WTC11 (cell line): ENCODE data around the gene ARHGEF12. TPM values are rescaled to one million over a fixed set of nuclear protein-coding genes. Genes with fewer than 3 reads are reported as not detected.

Experiments
- ATAC-seq: fragments of 200-7000 bp; cut with Tn5 transposase; 2 replicates; pipeline ENCODE4 v1.10.0; 2021; ENCODE audit warnings: mild to moderate bottlenecking, moderate library complexity
- CTCF ChIA-PET: fragments of 300-600 bp; sonication (Branson Sonifier 250); formaldehyde crosslinking; loops from one replicate; lab custom pipeline; 2021; ENCODE audit warnings: antibody characterized with exemption; lab: Charles Lee
- POLR2A ChIA-PET: fragments of 350-600 bp; sonication (Branson Sonifier 250); formaldehyde crosslinking; loops from one replicate; lab custom pipeline; 2021; ENCODE audit warnings: antibody characterized with exemption; lab: Charles Lee
- DNase-seq: peaks from one replicate; pipeline ENCODE4 v3.0.0; 2021; ENCODE audit warnings: low spot score
- H3K27ac Mint-ChIP-seq: 2 replicates; pipeline ENCODE4 v1.8.0; 2021; ENCODE audit warnings: mixed read lengths
- H3K27me3 Mint-ChIP-seq: 2 replicates; pipeline ENCODE4 v1.8.0; 2021; ENCODE audit warnings: low read depth, mild to moderate bottlenecking, moderate library complexity, mixed read lengths
- H3K36me3 Mint-ChIP-seq: 2 replicates; pipeline ENCODE4 v1.8.0; 2021; ENCODE audit warnings: mixed read lengths
- H3K4me1 Mint-ChIP-seq: 2 replicates; pipeline ENCODE4 v1.8.0; 2022; ENCODE audit warnings: mixed read lengths
- H3K4me3 Mint-ChIP-seq: 2 replicates; pipeline ENCODE4 v1.8.0; 2021; ENCODE audit warnings: mild to moderate bottlenecking, moderate library complexity, mixed read lengths
- H3K9me3 Mint-ChIP-seq: 2 replicates; pipeline ENCODE4 v1.8.0; 2021; ENCODE audit warnings: mixed read lengths
- AFF4 ChIP-seq: sonication (generic); formaldehyde crosslinking; IDR thresholded peaks from 2 replicates; pipeline ENCODE4 v1.8.1; 2023; ENCODE audit warnings: mild to moderate bottlenecking, missing genetic modification reagents, borderline replicate concordance
- EMX1 ChIP-seq: fragments of 250-450 bp; sonication (Bioruptor Pico); IDR thresholded peaks from 2 replicates; pipeline ENCODE4 v1.8.0; 2021; ENCODE audit warnings: mild to moderate bottlenecking
- FOXP4 ChIP-seq: sonication (generic); formaldehyde crosslinking; IDR thresholded peaks from 2 replicates; pipeline ENCODE4 v1.8.0; 2022; ENCODE audit warnings: mild to moderate bottlenecking, missing genetic modification reagents
- GABPB1 ChIP-seq: sonication (generic); formaldehyde crosslinking; IDR thresholded peaks from 2 replicates; pipeline ENCODE4 v1.8.1; 2023; ENCODE audit warnings: mild to moderate bottlenecking, missing genetic modification reagents
- GTF2I ChIP-seq: fragments of 250-450 bp; sonication (Bioruptor Pico); conservative IDR thresholded peaks from 2 replicates; pipeline ENCODE4 v1.4.0; 2021; ENCODE audit warnings: mild to moderate bottlenecking
- NFE2L1 ChIP-seq: sonication (generic); formaldehyde crosslinking; IDR thresholded peaks from 2 replicates; pipeline ENCODE4 v1.8.1; 2023; ENCODE audit warnings: missing genetic modification reagents
- RORB ChIP-seq: fragments of 250-450 bp; sonication (Bioruptor Pico); IDR thresholded peaks from 2 replicates; pipeline ENCODE4 v1.9.0; 2021; ENCODE audit warnings: mild to moderate bottlenecking
- SMAD4 ChIP-seq: sonication (generic); formaldehyde crosslinking; IDR thresholded peaks from 2 replicates; pipeline ENCODE4 v1.8.0; 2022; ENCODE audit warnings: mild to moderate bottlenecking, missing genetic modification reagents
- ZNF121 ChIP-seq: sonication (generic); formaldehyde crosslinking; IDR thresholded peaks from 2 replicates; pipeline ENCODE4 v1.8.0; 2023; ENCODE audit warnings: missing genetic modification reagents
- ZNF232 ChIP-seq: sonication (generic); formaldehyde crosslinking; IDR thresholded peaks from 2 replicates; pipeline ENCODE4 v1.8.0; 2022; ENCODE audit warnings: mild to moderate bottlenecking, missing genetic modification reagents
- ZNF396 ChIP-seq: fragments of 250-450 bp; sonication (Bioruptor Pico); IDR thresholded peaks from 2 replicates; pipeline ENCODE4 v1.8.0; 2021; ENCODE audit warnings: mild to moderate bottlenecking, moderate library complexity, borderline replicate concordance
- ZNF512 ChIP-seq: sonication (generic); formaldehyde crosslinking; IDR thresholded peaks from 2 replicates; pipeline ENCODE4 v1.8.1; 2022; ENCODE audit warnings: missing genetic modification reagents, borderline replicate concordance
- total RNA-seq: library from RNA; stranded (reverse); gene quantifications from 3 replicates; pipeline ENCODE4 v1.2.3, GENCODE V29; 2021
- TF ChIP-seq, protein P1 (sequence below): fragments of 250-450 bp; sonication (Bioruptor Pico); IDR thresholded peaks from 2 replicates; pipeline ENCODE4 v1.9.0; 2021; ENCODE audit warnings: mild to moderate bottlenecking, borderline replicate concordance
- TF ChIP-seq, protein P2 (sequence below): fragments of 250-450 bp; sonication (Bioruptor Pico); IDR thresholded peaks from 2 replicates; pipeline ENCODE4 v2.1.2; 2022; ENCODE audit warnings: mild to moderate bottlenecking, moderate library complexity

Gene ARHGEF12
- total RNA-seq, 1 experiment from 2014 or later, result 35.8 TPM

GRCh38 chr11:120298461-120298860 is 37.8 kb upstream of the ARHGEF12 start (continued):
- no peak for TF ChIP-seq FOXP4 (CRISPR knock-in tag)
- TF ChIP-seq EMX1, result no peak
- no peak for TF ChIP-seq ZNF512 (CRISPR knock-in tag)
- TF ChIP-seq, protein P1, sequence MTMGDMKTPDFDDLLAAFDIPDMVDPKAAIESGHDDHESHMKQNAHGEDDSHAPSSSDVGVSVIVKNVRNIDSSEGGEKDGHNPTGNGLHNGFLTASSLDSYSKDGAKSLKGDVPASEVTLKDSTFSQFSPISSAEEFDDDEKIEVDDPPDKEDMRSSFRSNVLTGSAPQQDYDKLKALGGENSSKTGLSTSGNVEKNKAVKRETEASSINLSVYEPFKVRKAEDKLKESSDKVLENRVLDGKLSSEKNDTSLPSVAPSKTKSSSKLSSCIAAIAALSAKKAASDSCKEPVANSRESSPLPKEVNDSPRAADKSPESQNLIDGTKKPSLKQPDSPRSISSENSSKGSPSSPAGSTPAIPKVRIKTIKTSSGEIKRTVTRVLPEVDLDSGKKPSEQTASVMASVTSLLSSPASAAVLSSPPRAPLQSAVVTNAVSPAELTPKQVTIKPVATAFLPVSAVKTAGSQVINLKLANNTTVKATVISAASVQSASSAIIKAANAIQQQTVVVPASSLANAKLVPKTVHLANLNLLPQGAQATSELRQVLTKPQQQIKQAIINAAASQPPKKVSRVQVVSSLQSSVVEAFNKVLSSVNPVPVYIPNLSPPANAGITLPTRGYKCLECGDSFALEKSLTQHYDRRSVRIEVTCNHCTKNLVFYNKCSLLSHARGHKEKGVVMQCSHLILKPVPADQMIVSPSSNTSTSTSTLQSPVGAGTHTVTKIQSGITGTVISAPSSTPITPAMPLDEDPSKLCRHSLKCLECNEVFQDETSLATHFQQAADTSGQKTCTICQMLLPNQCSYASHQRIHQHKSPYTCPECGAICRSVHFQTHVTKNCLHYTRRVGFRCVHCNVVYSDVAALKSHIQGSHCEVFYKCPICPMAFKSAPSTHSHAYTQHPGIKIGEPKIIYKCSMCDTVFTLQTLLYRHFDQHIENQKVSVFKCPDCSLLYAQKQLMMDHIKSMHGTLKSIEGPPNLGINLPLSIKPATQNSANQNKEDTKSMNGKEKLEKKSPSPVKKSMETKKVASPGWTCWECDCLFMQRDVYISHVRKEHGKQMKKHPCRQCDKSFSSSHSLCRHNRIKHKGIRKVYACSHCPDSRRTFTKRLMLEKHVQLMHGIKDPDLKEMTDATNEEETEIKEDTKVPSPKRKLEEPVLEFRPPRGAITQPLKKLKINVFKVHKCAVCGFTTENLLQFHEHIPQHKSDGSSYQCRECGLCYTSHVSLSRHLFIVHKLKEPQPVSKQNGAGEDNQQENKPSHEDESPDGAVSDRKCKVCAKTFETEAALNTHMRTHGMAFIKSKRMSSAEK (CRISPR knock-in tag), result no peak
- TF ChIP-seq, all 79 proteins: peak for 0

DNA sequence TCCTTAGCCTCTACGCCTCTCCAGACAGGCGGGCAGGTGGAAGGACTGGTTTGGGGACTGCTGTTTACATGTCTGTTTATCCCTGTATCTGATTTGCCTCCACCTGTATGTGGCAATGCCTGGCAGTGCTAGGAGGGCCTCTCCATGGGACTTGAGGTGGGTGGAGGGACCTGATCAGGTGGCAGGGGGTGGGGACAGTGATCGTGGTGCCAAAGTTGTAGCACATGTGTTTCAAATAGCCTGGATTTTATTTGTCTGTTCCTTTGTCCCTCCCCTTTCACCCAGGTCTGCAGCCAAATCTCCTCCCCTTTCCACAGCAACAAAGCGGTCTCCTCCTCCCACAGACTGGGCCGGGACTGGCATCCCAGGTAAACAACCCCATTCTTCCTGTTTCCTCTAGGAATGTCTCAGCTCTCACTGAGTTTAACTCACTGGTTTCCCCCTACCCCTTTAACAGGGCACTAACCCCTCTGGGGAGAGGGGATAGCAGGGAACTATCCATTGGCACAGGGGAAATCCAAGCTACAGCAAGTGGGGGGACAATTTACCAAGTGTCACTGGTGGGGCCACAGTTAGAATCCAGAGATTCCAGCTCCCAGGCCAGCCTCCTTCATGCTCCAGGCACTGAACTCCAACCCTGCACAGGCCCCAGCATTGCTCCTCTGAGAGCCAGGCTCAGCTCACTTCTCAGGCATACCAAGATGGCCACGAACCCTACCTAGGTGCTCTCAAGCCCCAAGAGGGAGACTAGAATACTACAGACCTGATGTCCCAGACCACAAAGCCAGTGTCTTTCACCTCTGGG is 34.0 kb upstream of the ARHGEF12 start:
- no peak for DNase-seq
- no peak for ATAC-seq
- Mint-ChIP-seq H3K4me3 (no peak overlapping the region), H3K27me3 (peaks cover 8% of the 10 kb centered on the region), H3K9me3 (no peaks in the 10 kb centered on the region), H3K4me1 (peaks cover 21% of the 10 kb centered on the region), H3K36me3 (no peaks in the 10 kb centered on the region), H3K27ac (no peak overlapping the region)
- TF ChIP-seq RORB (CRISPR knock-in tag) (no peak), GTF2I (CRISPR knock-in tag) (no peak), SMAD4 (CRISPR knock-in tag) (no peak), GABPB1 (no peak), AFF4 (no peak), ZNF396 (CRISPR knock-in tag) (no peak), NFE2L1 (CRISPR knock-in tag) (no peak), ZNF232 (CRISPR knock-in tag) (no peak), ZNF121 (CRISPR knock-in tag) (no peak)
- TF ChIP-seq, protein P2, sequence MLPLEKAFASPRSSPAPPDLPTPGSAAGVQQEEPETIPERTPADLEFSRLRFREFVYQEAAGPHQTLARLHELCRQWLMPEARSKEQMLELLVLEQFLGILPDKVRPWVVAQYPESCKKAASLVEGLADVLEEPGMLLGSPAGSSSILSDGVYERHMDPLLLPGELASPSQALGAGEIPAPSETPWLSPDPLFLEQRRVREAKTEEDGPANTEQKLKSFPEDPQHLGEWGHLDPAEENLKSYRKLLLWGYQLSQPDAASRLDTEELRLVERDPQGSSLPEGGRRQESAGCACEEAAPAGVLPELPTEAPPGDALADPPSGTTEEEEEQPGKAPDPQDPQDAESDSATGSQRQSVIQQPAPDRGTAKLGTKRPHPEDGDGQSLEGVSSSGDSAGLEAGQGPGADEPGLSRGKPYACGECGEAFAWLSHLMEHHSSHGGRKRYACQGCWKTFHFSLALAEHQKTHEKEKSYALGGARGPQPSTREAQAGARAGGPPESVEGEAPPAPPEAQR (CRISPR knock-in tag), result no peak
- POLR2A ChIA-PET, result interaction anchor here (0.8 to 2.0 kb wide), 3 partner anchors 55 to 184 kb away, joined by 3 to 14 read pairs (median 5); no protein-coding TSS in a partner anchor
- CTCF ChIA-PET, result interaction anchor here (0.6 to 17.0 kb wide), 46 partner anchors 8 to 921 kb away, joined by 3 to 623 read pairs (median 4); partner anchors contain the start of genes ARHGEF12, POU2F3 and TLCD5
